Endodermal cell (in vitro differentiated cells): Measurements from ENCODE around the gene LGR6. TPM values are rescaled to one million over a fixed set of nuclear protein-coding genes. Genes with fewer than 3 reads are reported as not detected.

Experiments used
- DNase-seq: peaks from one replicate; pipeline ENCODE4 v3.0.0-alpha.2; 2017
- H3K27ac ChIP-seq: 2 replicates; pipeline ENCODE4 v1.5.1; 2013; ENCODE audit warnings: mild to moderate bottlenecking, low read depth, low read length, moderate library complexity
- H3K27me3 ChIP-seq: 2 replicates; pipeline ENCODE4 v1.6.1; 2013; ENCODE audit warnings: mild to moderate bottlenecking, low read length, moderate library complexity; ENCODE audit not compliant: insufficient read depth, control insufficient read depth, poor library complexity, severe bottlenecking
- H3K36me3 ChIP-seq: 2 replicates; pipeline ENCODE4 v1.7.0; 2013; ENCODE audit warnings: mild to moderate bottlenecking, low read length, moderate library complexity; ENCODE audit not compliant: control insufficient read depth, insufficient read depth
- H3K4me1 ChIP-seq: one replicate; pipeline ENCODE4 v1.7.0; 2013; ENCODE audit warnings: low read length; ENCODE audit not compliant: control insufficient read depth, insufficient read depth
- H3K4me3 ChIP-seq: 2 replicates; pipeline ENCODE4 v1.5.1; 2013; ENCODE audit warnings: mild to moderate bottlenecking, low read length, moderate library complexity
- H3K9ac ChIP-seq: 2 replicates; pipeline ENCODE4 v1.6.1; 2013; ENCODE audit warnings: mild to moderate bottlenecking, low read length, moderate library complexity; ENCODE audit not compliant: poor library complexity, severe bottlenecking; ENCODE audit errors: extremely low read depth
- H3K9me3 ChIP-seq: 2 replicates; pipeline ENCODE4 v1.6.1; 2013; ENCODE audit warnings: mild to moderate bottlenecking, low read length, moderate library complexity; ENCODE audit not compliant: control insufficient read depth
- H3K27ac Mint-ChIP-seq: 2 replicates; pipeline ENCODE4 v1.8.0; 2020; ENCODE audit warnings: mixed read lengths
- H3K27me3 Mint-ChIP-seq: 2 replicates; pipeline ENCODE4 v1.8.0; 2021; ENCODE audit warnings: mild to moderate bottlenecking, mixed read lengths; ENCODE audit not compliant: insufficient read depth
- H3K36me3 Mint-ChIP-seq: 2 replicates; pipeline ENCODE4 v1.8.0; 2020; ENCODE audit warnings: low read depth, mixed read lengths
- H3K4me1 Mint-ChIP-seq: 2 replicates; pipeline ENCODE4 v1.8.0; 2020; ENCODE audit warnings: mixed read lengths
- H3K4me3 Mint-ChIP-seq: 2 replicates; pipeline ENCODE4 v1.8.0; 2020; ENCODE audit warnings: mild to moderate bottlenecking, moderate library complexity, mixed read lengths
- H3K9me3 Mint-ChIP-seq: 2 replicates; pipeline ENCODE4 v1.8.0; 2020; ENCODE audit warnings: mild to moderate bottlenecking, mixed read lengths
- WGBS, 2 experiments: methylation state at CpG; one replicate each; pipeline versions ENCODE4 v1.1.5 to v1.1.7; 2013; ENCODE audit warnings: missing lambda C conversion rate in 2 of 2, mixed read lengths in 1 of 2; ENCODE audit not compliant: insufficient coverage in 1 of 2, insufficient read length in 1 of 2; 5-methylcytosine and 5-hydroxymethylcytosine counted together
- total RNA-seq, 2 donors: library from RNA; stranded (reverse); fragmentation: NEBNext Ultra II Directional in 1 of 2; extraction: Animal tissue kit (Norgen Biotek cat#: 25700) in 1 of 2; gene quantifications; 2 replicates in 1 of 2; 3 replicates in 1 of 2; pipeline ENCODE4 v1.2.1, GENCODE V29; 2021
- TF ChIP-seq, protein P1 (sequence below): fragments of 200-600 bp; sonication (generic); conservative IDR thresholded peaks from 2 replicates; pipeline ENCODE4 v1.5.0; 2021; ENCODE audit warnings: antibody characterized with exemption, mild to moderate bottlenecking

LGR6 gene
- total RNA-seq, 2 donors from 2014 or later = 0.73 to 1.5 TPM

DNA sequence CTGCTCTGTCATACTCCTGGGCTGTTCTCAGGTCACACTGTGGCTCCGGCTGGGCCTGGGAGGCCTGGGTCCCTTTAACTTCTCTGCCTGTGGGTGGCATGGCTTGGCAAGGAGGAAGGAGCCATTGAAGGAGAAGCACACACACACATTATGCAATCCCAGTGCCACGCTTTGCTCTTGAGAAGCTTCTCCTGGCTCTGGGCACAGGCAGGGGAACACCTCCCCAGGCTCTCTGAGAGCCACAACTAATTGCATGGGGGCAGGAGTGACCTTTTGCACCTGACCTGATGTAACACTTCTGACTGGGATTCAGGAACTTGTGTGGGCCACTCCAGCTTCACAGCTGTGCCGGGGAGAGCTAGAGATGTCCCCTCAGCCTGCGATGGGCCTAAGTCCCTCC lies 23.1 kb downstream of the LGR6 start:
- no peak overlapping the region for H3K27ac Mint-ChIP-seq
- H3K4me1 Mint-ChIP-seq = peaks cover 3% of the 10 kb centered on the region
- Histone ChIP-seq H3K36me3 (no peaks in the 10 kb centered on the region), H3K4me3 (no peak overlapping the region), H3K9ac (no peak overlapping the region), H3K9me3 (no peaks in the 10 kb centered on the region), H3K27me3 (no peaks in the 10 kb centered on the region), H3K4me1 (peaks cover 5% of the 10 kb centered on the region), H3K27ac (no peak overlapping the region)
- H3K27me3 Mint-ChIP-seq = peaks cover 32% of the 10 kb centered on the region
- DNase-seq = no peak
- WGBS, 2 experiments = 87 to 90% methylated on average over 4 of the region's 4 CpGs
- no peaks in the 10 kb centered on the region for H3K9me3 Mint-ChIP-seq
- H3K36me3 Mint-ChIP-seq = no peaks in the 10 kb centered on the region
- TF ChIP-seq, protein P1, sequence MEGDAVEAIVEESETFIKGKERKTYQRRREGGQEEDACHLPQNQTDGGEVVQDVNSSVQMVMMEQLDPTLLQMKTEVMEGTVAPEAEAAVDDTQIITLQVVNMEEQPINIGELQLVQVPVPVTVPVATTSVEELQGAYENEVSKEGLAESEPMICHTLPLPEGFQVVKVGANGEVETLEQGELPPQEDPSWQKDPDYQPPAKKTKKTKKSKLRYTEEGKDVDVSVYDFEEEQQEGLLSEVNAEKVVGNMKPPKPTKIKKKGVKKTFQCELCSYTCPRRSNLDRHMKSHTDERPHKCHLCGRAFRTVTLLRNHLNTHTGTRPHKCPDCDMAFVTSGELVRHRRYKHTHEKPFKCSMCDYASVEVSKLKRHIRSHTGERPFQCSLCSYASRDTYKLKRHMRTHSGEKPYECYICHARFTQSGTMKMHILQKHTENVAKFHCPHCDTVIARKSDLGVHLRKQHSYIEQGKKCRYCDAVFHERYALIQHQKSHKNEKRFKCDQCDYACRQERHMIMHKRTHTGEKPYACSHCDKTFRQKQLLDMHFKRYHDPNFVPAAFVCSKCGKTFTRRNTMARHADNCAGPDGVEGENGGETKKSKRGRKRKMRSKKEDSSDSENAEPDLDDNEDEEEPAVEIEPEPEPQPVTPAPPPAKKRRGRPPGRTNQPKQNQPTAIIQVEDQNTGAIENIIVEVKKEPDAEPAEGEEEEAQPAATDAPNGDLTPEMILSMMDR = no peak
- H3K4me3 Mint-ChIP-seq = no peak overlapping the region

DNA sequence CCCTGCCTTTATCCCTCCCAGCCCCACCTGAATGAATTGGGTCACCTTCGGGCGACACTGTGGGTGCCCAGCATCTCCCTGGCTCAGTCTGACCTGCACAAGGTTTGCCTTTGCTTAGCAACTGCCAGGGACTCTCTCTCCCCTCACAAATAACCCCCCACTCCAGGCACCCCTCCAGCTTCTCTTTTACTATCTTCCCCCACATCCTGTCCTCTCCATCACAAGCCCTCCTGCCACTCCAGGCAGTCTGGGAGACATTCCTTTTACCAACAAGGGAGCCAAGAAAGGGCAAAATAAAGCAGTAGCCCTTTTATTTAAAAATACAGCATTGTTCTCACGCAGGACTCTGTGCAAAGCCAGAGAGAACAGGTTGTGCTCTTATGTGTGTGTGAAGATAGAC lies 23.9 kb downstream of the LGR6 start:
- no peaks in the 10 kb centered on the region for H3K9me3 Mint-ChIP-seq
- no peaks in the 10 kb centered on the region for H3K36me3 ChIP-seq
- H3K4me1 Mint-ChIP-seq = peaks cover 3% of the 10 kb centered on the region
- H3K27me3 Mint-ChIP-seq = peaks cover 30% of the 10 kb centered on the region
- H3K9me3 ChIP-seq = no peaks in the 10 kb centered on the region
- H3K27ac ChIP-seq = no peak overlapping the region
- no peaks in the 10 kb centered on the region for H3K36me3 Mint-ChIP-seq
- 83 to 91% methylated on average over 2 to 3 of the region's 3 CpGs for WGBS, 2 experiments
- H3K9ac ChIP-seq = no peak overlapping the region
- H3K4me3 ChIP-seq = no peak overlapping the region
- no peak overlapping the region for H3K4me3 Mint-ChIP-seq
- H3K4me1 ChIP-seq = peaks cover 5% of the 10 kb centered on the region
- no peak for DNase-seq
- TF ChIP-seq, protein P1 = no peak
- no peak overlapping the region for H3K27ac Mint-ChIP-seq
- H3K27me3 ChIP-seq = no peaks in the 10 kb centered on the region

GRCh38 chr1:202217951-202218350 lies 24.4 kb downstream of the LGR6 start:
- Mint-ChIP-seq H3K36me3 (no peaks in the 10 kb centered on the region), H3K4me3 (no peak overlapping the region), H3K27me3 (peaks cover 30% of the 10 kb centered on the region), H3K9me3 (no peaks in the 10 kb centered on the region), H3K4me1 (peaks cover 3% of the 10 kb centered on the region), H3K27ac (no peak overlapping the region)
- 83 to 100% methylated on average over 1 of the region's 1 CpG for WGBS, 2 experiments
- no peak overlapping the region for H3K27ac ChIP-seq
- peaks cover 5% of the 10 kb centered on the region for H3K4me1 ChIP-seq
- no peaks in the 10 kb centered on the region for H3K27me3 ChIP-seq
- H3K4me3 ChIP-seq = no peak overlapping the region
- TF ChIP-seq, protein P1 = no peak
- no peak overlapping the region for H3K9ac ChIP-seq
- H3K36me3 ChIP-seq = no peaks in the 10 kb centered on the region
- no peaks in the 10 kb centered on the region for H3K9me3 ChIP-seq
- no peak for DNase-seq
